SK-N-SH (cell line): ENCODE measurements around the gene CRYBG2. TPM values are rescaled to one million over a fixed set of nuclear protein-coding genes. Genes with fewer than 3 reads are reported as not detected.

ENCODE experiments used
- CTCF ChIA-PET: fragments of 300-600, 350-600 bp; formaldehyde crosslinking; extraction: SDS; loops from one replicate; lab custom pipeline; 2021; lab: Yijun Ruan, JAX
- POLR2A ChIA-PET: fragments of 350-600 bp; sonication (Branson Sonifier 250); formaldehyde crosslinking; extraction: SDS; loops from one replicate; lab custom pipeline; 2020; ENCODE audit warnings: antibody characterized with exemption, inconsistent platforms; lab: Yijun Ruan, JAX
- DNase-seq: peaks from one replicate; pipeline ENCODE4 v3.0.0; 2012
- H2AFZ ChIP-seq: fragments of 200-600 bp; sonication (generic); 2 replicates; pipeline ENCODE4 v1.8.1; 2016; ENCODE audit warnings: antibody characterized with exemption, mild to moderate bottlenecking, low read depth
- H3F3A ChIP-seq: fragments of 200-600 bp; sonication (generic); replicated peaks from 2 replicates; pipeline ENCODE3; 2016; ENCODE audit warnings: antibody characterized with exemption, mild to moderate bottlenecking; ENCODE audit not compliant: insufficient read depth
- H3K27ac ChIP-seq, 2 experiments: fragments of 200-500 bp in 1 of 2; fragments of 200-600 bp in 1 of 2; sonication (Bioruptor generic) in 1 of 2; sonication (generic), shearing (Covaris generic) in 1 of 2; 2 replicates each; pipeline versions ENCODE4 v1.5.1 to v1.6.1; 2014 to 2016; ENCODE audit warnings: low read depth in 2 of 2, inconsistent platforms in 1 of 2, low read length in 1 of 2, mild to moderate bottlenecking in 1 of 2, mixed read lengths in 1 of 2
- H3K27me3 ChIP-seq: fragments of 200-600 bp; sonication (generic), shearing (Covaris generic); 2 replicates; pipeline ENCODE4 v1.6.1; 2016; ENCODE audit warnings: mixed run types; ENCODE audit not compliant: insufficient read depth
- H3K36me3 ChIP-seq, 2 experiments: fragments of 200-500 bp in 1 of 2; fragments of 200-600 bp in 1 of 2; sonication (Bioruptor generic) in 1 of 2; sonication (generic) in 1 of 2; replicated peaks in 1 of 2; 2 replicates each; pipeline versions ENCODE3 to v1.5.1; 2014 to 2016; ENCODE audit warnings: low read length in 1 of 2, mild to moderate bottlenecking in 1 of 2; ENCODE audit not compliant: insufficient read depth in 2 of 2, control insufficient read depth in 1 of 2
- H3K4me1 ChIP-seq, 2 experiments: fragments of 200-500 bp in 1 of 2; fragments of 200-600 bp in 1 of 2; sonication (Bioruptor generic) in 1 of 2; sonication (generic), shearing (Covaris generic) in 1 of 2; 2 replicates each; pipeline versions ENCODE4 v1.5.1 to v1.6.1; 2014 to 2016; ENCODE audit warnings: low read depth in 1 of 2, low read length in 1 of 2, mixed run types in 1 of 2; ENCODE audit not compliant: insufficient read depth in 2 of 2, control insufficient read depth in 1 of 2
- H3K4me2 ChIP-seq: fragments of 200-600 bp; sonication (generic), shearing (Covaris generic); 2 replicates; pipeline ENCODE4 v1.6.1; 2017; ENCODE audit warnings: mixed run types
- H3K4me3 ChIP-seq, 2 experiments: fragments of 200-500 bp in 1 of 2; fragments of 200-600 bp in 1 of 2; sonication (Bioruptor generic) in 1 of 2; sonication (generic), shearing (Covaris generic) in 1 of 2; 2 replicates each; pipeline versions ENCODE4 v1.5.1 to v1.8.1; 2014 to 2016; ENCODE audit warnings: low read depth in 2 of 2, inconsistent platforms in 1 of 2, low read length in 1 of 2, mild to moderate bottlenecking in 1 of 2, mixed read lengths in 1 of 2, moderate library complexity in 1 of 2
- H3K79me2 ChIP-seq: fragments of 200-600 bp; sonication (generic); 2 replicates; pipeline ENCODE4 v1.8.1; 2017; ENCODE audit warnings: mild to moderate bottlenecking; ENCODE audit not compliant: insufficient read depth
- H3K9ac ChIP-seq: fragments of 200-600 bp; sonication (generic); 2 replicates; pipeline ENCODE4 v1.6.1; 2017; ENCODE audit warnings: mixed run types
- H3K9me2 ChIP-seq: fragments of 200-600 bp; sonication (generic); 2 replicates; pipeline ENCODE4 v1.6.1; 2017; ENCODE audit warnings: mixed run types
- H3K9me3 ChIP-seq: fragments of 200-600 bp; sonication (generic); 2 replicates; pipeline ENCODE4 v1.6.1; 2017; ENCODE audit warnings: mixed run types, mild to moderate bottlenecking, moderate library complexity
- H4K20me1 ChIP-seq: fragments of 200-600 bp; sonication (generic); 2 replicates; pipeline ENCODE4 v1.6.1; 2017; ENCODE audit warnings: mild to moderate bottlenecking, mixed run types; ENCODE audit not compliant: insufficient read depth
- CTCF ChIP-seq: fragments of 200-600 bp; sonication (generic); IDR thresholded peaks from 2 replicates; pipeline ENCODE4 v1.6.1; 2017; ENCODE audit warnings: antibody characterized with exemption, mild to moderate bottlenecking, moderate library complexity
- FOXJ3 ChIP-seq: sonication (generic); formaldehyde crosslinking; IDR thresholded peaks from 2 replicates; pipeline ENCODE4 v1.5.1; 2020; ENCODE audit warnings: mild to moderate bottlenecking, missing genetic modification reagents
- GABPA ChIP-seq: IDR thresholded peaks from 2 replicates; pipeline ENCODE4 v1.4.0; 2012; ENCODE audit warnings: low read depth, mild to moderate bottlenecking
- GATA2 ChIP-seq: sonication (generic); formaldehyde crosslinking; IDR thresholded peaks from 2 replicates; pipeline ENCODE4 v1.5.0; 2020; ENCODE audit warnings: mild to moderate bottlenecking, missing genetic modification reagents
- IRF3 ChIP-seq: fragments of 150-350 bp; IDR thresholded peaks from 2 replicates; pipeline ENCODE4 v1.6.1; 2016; ENCODE audit warnings: mild to moderate bottlenecking, low read depth, low read length
- JUND ChIP-seq: IDR thresholded peaks from 2 replicates; pipeline ENCODE4 v1.4.0; 2012
- MAX ChIP-seq: IDR thresholded peaks from 2 replicates; pipeline ENCODE4 v1.4.0; 2012; ENCODE audit warnings: low read depth
- NFIC ChIP-seq: IDR thresholded peaks from 2 replicates; pipeline ENCODE4 v1.4.0; 2012; ENCODE audit warnings: borderline replicate concordance
- NRF1 ChIP-seq: IDR thresholded peaks from 2 replicates; pipeline ENCODE4 v1.6.1; 2012; ENCODE audit warnings: low read depth, mild to moderate bottlenecking, low read length
- POLR2AphosphoS5 ChIP-seq: IDR thresholded peaks from 2 replicates; pipeline ENCODE4 v1.6.1; 2012; ENCODE audit warnings: low read depth, low read length
- RCOR1 ChIP-seq: fragments of 150-350 bp; IDR thresholded peaks from 2 replicates; pipeline ENCODE4 v1.6.1; 2017; ENCODE audit warnings: antibody characterized with exemption, low read length
- REST ChIP-seq: IDR thresholded peaks from 2 replicates; pipeline ENCODE4 v1.6.1; 2012; ENCODE audit warnings: mild to moderate bottlenecking, low read depth, low read length, moderate library complexity
- RFX5 ChIP-seq: IDR thresholded peaks from 2 replicates; pipeline ENCODE4 v1.6.1; 2012; ENCODE audit warnings: mild to moderate bottlenecking, improper control_type of control experiment, low read length
- RXRA ChIP-seq: IDR thresholded peaks from 2 replicates; pipeline ENCODE4 v1.4.0; 2012; ENCODE audit warnings: low read depth, mild to moderate bottlenecking, borderline replicate concordance
- SMC3 ChIP-seq: IDR thresholded peaks from 2 replicates; pipeline ENCODE4 v1.6.1; 2012; ENCODE audit warnings: low read depth, low read length, improper control_type of control experiment
- TAF1 ChIP-seq: IDR thresholded peaks from 2 replicates; pipeline ENCODE4 v1.6.1; 2012; ENCODE audit warnings: low read depth, mild to moderate bottlenecking, low read length, moderate library complexity, borderline replicate concordance
- TEAD4 ChIP-seq: IDR thresholded peaks from 2 replicates; pipeline ENCODE4 v1.4.0; 2012; ENCODE audit warnings: mild to moderate bottlenecking, borderline replicate concordance; ENCODE audit not compliant: insufficient read depth
- USF1 ChIP-seq: IDR thresholded peaks from 2 replicates; pipeline ENCODE4 v1.4.0; 2012; ENCODE audit warnings: low read depth, borderline replicate concordance
- USF2 ChIP-seq: fragments of 150-350 bp; IDR thresholded peaks from 2 replicates; pipeline ENCODE4 v1.6.1; 2017; ENCODE audit warnings: antibody characterized with exemption, low read length, low read depth, borderline replicate concordance
- ZBTB33 ChIP-seq: IDR thresholded peaks from 2 replicates; pipeline ENCODE4 v1.4.0; 2012; ENCODE audit warnings: low read depth, borderline replicate concordance
- WGBS: methylation state at CpG from one replicate; pipeline ENCODE4 v1.1.6; 2017; ENCODE audit warnings: low lambda C conversion rate; 5-methylcytosine and 5-hydroxymethylcytosine counted together
- polyA plus RNA-seq, 3 experiments: library from polyadenylated mRNA; depleted of rRNA; stranded (reverse); fragments of >200 nt; gene quantifications; 2 replicates each; pipeline ENCODE4 v1.2.3, GENCODE V29; 2012

Gene CRYBG2
- polyA plus RNA-seq, 1 of the 3 experiments (the other 2 are of a cell fraction): 0.08 TPM

- CTCF ChIA-PET: interaction anchor here (1.0 to 11.9 kb wide), 5 partner anchors 17 to 112 kb away, joined by 3 to 99 read pairs (median 10); no protein-coding TSS in a partner anchor
- 60% methylated on average over 9 of the region's 10 CpGs for WGBS
- H3K4me3 ChIP-seq: no peak overlapping the region
- no peaks in the 10 kb centered on the region for H3F3A ChIP-seq
- no peak overlapping the region for H3K4me2 ChIP-seq
- no peaks in the 10 kb centered on the region for H3K9me3 ChIP-seq
- no peaks in the 10 kb centered on the region for H3K9me2 ChIP-seq
- H3K36me3 ChIP-seq: no peaks in the 10 kb centered on the region
- no peak for TF ChIP-seq RXRA
- no peak for TF ChIP-seq FOXJ3 (CRISPR knock-in tag)
- no peak for TF ChIP-seq RCOR1
- no peak for TF ChIP-seq JUND
- no peak for TF ChIP-seq POLR2AphosphoS5
- TF ChIP-seq GABPA: no peak
- no peak for TF ChIP-seq USF2
- TF ChIP-seq SMC3: no peak
- no peak for TF ChIP-seq TEAD4
- no peak for TF ChIP-seq USF1
- no peak for TF ChIP-seq NFIC
- TF ChIP-seq MAX: no peak
- TF ChIP-seq CTCF: no peak
- no peak for TF ChIP-seq TAF1
- TF ChIP-seq REST: no peak
- no peak for TF ChIP-seq ZBTB33
- TF ChIP-seq GATA2 (CRISPR knock-in tag): no peak
- TF ChIP-seq RFX5: no peak
- no peak for TF ChIP-seq IRF3
- TF ChIP-seq NRF1: no peak
- no peak for DNase-seq
- H3K4me1 ChIP-seq: no peaks in the 10 kb centered on the region
- no peak overlapping the region for H2AFZ ChIP-seq
- POLR2A ChIA-PET: no interaction called here
- no peak overlapping the region for H3K27ac ChIP-seq
- no peaks in the 10 kb centered on the region for H4K20me1 ChIP-seq
- H3K9ac ChIP-seq: no peak overlapping the region
- no peaks in the 10 kb centered on the region for H3K79me2 ChIP-seq
- peaks cover 13% of the 10 kb centered on the region; the same call in 1 of the 2 replicates for H3K27me3 ChIP-seq
These were observed 7.5 kb downstream of the CRYBG2 start for GRCh38 chr1:26346274-26347033.
